Vagina (tissue), 2 donors: ENCODE measurements around the gene AZU1. TPM values are rescaled to one million over a fixed set of nuclear protein-coding genes. Genes with fewer than 3 reads are reported as not detected.

ENCODE experiments used
- DNase-seq, 2 donors: peaks; one replicate each; pipeline ENCODE4 v3.0.0-alpha.2; 2017; ENCODE audit errors: extremely low spot score in 2 of 2
- H3K27ac ChIP-seq: fragments of 200-600 bp; sonication (generic); one replicate; pipeline ENCODE4 v1.5.1; 2019
- H3K27me3 ChIP-seq: fragments of 200-600 bp; sonication (generic); one replicate; pipeline ENCODE4 v1.5.1; 2019
- H3K36me3 ChIP-seq, 2 donors: fragments of 200-600 bp; sonication (generic); one replicate each; pipeline ENCODE4 v1.5.1; 2017 to 2019
- H3K4me1 ChIP-seq: fragments of 200-600 bp; sonication (generic); one replicate; pipeline ENCODE4 v1.5.1; 2019
- H3K4me3 ChIP-seq, 2 donors: fragments of 200-600 bp; sonication (generic); 1 replicate in 1 of 2; 2 replicates in 1 of 2; pipeline ENCODE4 v1.5.1; 2016 to 2019
- H3K9me3 ChIP-seq: fragments of 200-600 bp; sonication (generic); one replicate; pipeline ENCODE4 v1.5.1; 2019
- POLR2A ChIP-seq, 2 donors: fragments of 450-650 bp; IDR thresholded peaks; one replicate each; pipeline ENCODE4 v1.6.1; 2017; ENCODE audit warnings: antibody characterized with exemption in 2 of 2, mild to moderate bottlenecking in 2 of 2, moderate library complexity in 2 of 2
- POLR2AphosphoS5 ChIP-seq, 2 donors: sonication (generic); formaldehyde crosslinking; IDR thresholded peaks; one replicate each; pipeline ENCODE4 v1.9.0; 2017; ENCODE audit warnings: antibody characterized with exemption in 2 of 2, mild to moderate bottlenecking in 2 of 2, low read depth in 1 of 2; ENCODE audit not compliant: insufficient read depth in 1 of 2
- intact Hi-C: fragments of 100-400 bp; cut with DNase I; formaldehyde crosslinking; loops from one replicate; pipeline ENCODE4 v1.15.1; 2023
- total RNA-seq: library from RNA; depleted of rRNA; stranded (reverse); fragments of >200 nt; gene quantifications from one replicate; pipeline ENCODE4 v1.2.3, GENCODE V29; 2016
- TF ChIP-seq, protein P1 (sequence below), 3 experiments: fragments of 450-650 bp in 2 of 3; fragments of 200-600 bp in 1 of 3; sonication (generic) in 1 of 3; IDR thresholded peaks; one replicate each; pipeline ENCODE4 v1.5.1; 2017 to 2019; ENCODE audit warnings: antibody characterized with exemption in 3 of 3, mild to moderate bottlenecking in 2 of 3, moderate library complexity in 2 of 3

Gene AZU1
- total RNA-seq, 1 donor from 2014 or later: not detected

GRCh38 chr19:861141-861755 lies 33.6 kb downstream of the AZU1 start:
- TF ChIP-seq, protein P1, sequence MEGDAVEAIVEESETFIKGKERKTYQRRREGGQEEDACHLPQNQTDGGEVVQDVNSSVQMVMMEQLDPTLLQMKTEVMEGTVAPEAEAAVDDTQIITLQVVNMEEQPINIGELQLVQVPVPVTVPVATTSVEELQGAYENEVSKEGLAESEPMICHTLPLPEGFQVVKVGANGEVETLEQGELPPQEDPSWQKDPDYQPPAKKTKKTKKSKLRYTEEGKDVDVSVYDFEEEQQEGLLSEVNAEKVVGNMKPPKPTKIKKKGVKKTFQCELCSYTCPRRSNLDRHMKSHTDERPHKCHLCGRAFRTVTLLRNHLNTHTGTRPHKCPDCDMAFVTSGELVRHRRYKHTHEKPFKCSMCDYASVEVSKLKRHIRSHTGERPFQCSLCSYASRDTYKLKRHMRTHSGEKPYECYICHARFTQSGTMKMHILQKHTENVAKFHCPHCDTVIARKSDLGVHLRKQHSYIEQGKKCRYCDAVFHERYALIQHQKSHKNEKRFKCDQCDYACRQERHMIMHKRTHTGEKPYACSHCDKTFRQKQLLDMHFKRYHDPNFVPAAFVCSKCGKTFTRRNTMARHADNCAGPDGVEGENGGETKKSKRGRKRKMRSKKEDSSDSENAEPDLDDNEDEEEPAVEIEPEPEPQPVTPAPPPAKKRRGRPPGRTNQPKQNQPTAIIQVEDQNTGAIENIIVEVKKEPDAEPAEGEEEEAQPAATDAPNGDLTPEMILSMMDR (IDR thresholded peaks at IDR 0.05): no peak
- TF ChIP-seq POLR2AphosphoS5 (IDR thresholded peaks at IDR 0.05; ENCODE audit: insufficient read depth in 1 of 2, low read depth in 1 of 2) (no peak), POLR2A (IDR thresholded peaks at IDR 0.05) (no peak)
- Histone ChIP-seq H3K27ac (peak overlapping the region; percentile 92), H3K36me3 (no peaks in the 10 kb centered on the region), H3K4me3 (peak overlapping the region; percentile 53 to 59), H3K27me3 (no peaks in the 10 kb centered on the region), H3K9me3 (no peaks in the 10 kb centered on the region), H3K4me1 (peaks cover 48% of the 10 kb centered on the region)
- intact Hi-C loops: loop anchor here (5.0 to 10.0 kb wide), 2 partner anchors 86 to 121 kb away; partner anchors contain the start of gene WDR18
- no peak for DNase-seq

GRCh38 chr19:861756-862580 lies 34.3 kb downstream of the AZU1 start:
- peak overlapping the region; percentile 92 for H3K27ac ChIP-seq
- no peaks in the 10 kb centered on the region for H3K36me3 ChIP-seq
- no peaks in the 10 kb centered on the region for H3K9me3 ChIP-seq
- H3K27me3 ChIP-seq: no peaks in the 10 kb centered on the region
- intact Hi-C loops: loop anchor here (5.0 to 10.0 kb wide), 2 partner anchors 87 to 120 kb away; partner anchors contain the start of gene WDR18
- TF ChIP-seq POLR2A (IDR thresholded peaks at IDR 0.05) (no peak), POLR2AphosphoS5 (IDR thresholded peaks at IDR 0.05; ENCODE audit: insufficient read depth in 1 of 2, low read depth in 1 of 2) (peak in 1 of 2 donors; percentile 16)
- no peak for DNase-seq
- H3K4me1 ChIP-seq: peaks cover 48% of the 10 kb centered on the region
- peak overlapping the region; percentile 53 to 59 for H3K4me3 ChIP-seq

- TF ChIP-seq, protein P1 (IDR thresholded peaks at IDR 0.05): no peak
- TF ChIP-seq POLR2AphosphoS5 (IDR thresholded peaks at IDR 0.05; ENCODE audit: insufficient read depth in 1 of 2, low read depth in 1 of 2) (no peak), POLR2A (IDR thresholded peaks at IDR 0.05) (no peak)
- H3K27me3 ChIP-seq: no peaks in the 10 kb centered on the region
- peaks cover 0 to 1% of the 10 kb centered on the region in 2 donors for H3K36me3 ChIP-seq
- peaks cover 54% of the 10 kb centered on the region for H3K4me1 ChIP-seq
- H3K9me3 ChIP-seq: no peaks in the 10 kb centered on the region
- no peak overlapping the region for H3K4me3 ChIP-seq
- intact Hi-C loops: loop anchor here (5.0 to 10.0 kb wide), 2 partner anchors 88 to 120 kb away; partner anchors contain the start of gene WDR18
- no peak for DNase-seq
- peak overlapping the region; percentile 92 for H3K27ac ChIP-seq
Measured at GRCh38 chr19:862581-863314, 35.1 kb downstream of the AZU1 start.

GRCh38 chr19:863315-863620 lies 35.6 kb downstream of the AZU1 start:
- Histone ChIP-seq H3K4me1 (peaks cover 58% of the 10 kb centered on the region), H3K27me3 (no peaks in the 10 kb centered on the region), H3K9me3 (no peaks in the 10 kb centered on the region), H3K36me3 (peaks cover 0 to 7% of the 10 kb centered on the region in 2 donors), H3K4me3 (no peak overlapping the region), H3K27ac (peak overlapping the region; percentile 2)
- TF ChIP-seq POLR2A (IDR thresholded peaks at IDR 0.05): no peak
- TF ChIP-seq, protein P1 (IDR thresholded peaks at IDR 0.05): no peak
- no peak for TF ChIP-seq POLR2AphosphoS5 (IDR thresholded peaks at IDR 0.05; ENCODE audit: insufficient read depth in 1 of 2, low read depth in 1 of 2)
- DNase-seq: no peak
- intact Hi-C loops: loop anchor here (5.0 to 10.0 kb wide), 2 partner anchors 88 to 119 kb away; partner anchors contain the start of gene WDR18

DNA sequence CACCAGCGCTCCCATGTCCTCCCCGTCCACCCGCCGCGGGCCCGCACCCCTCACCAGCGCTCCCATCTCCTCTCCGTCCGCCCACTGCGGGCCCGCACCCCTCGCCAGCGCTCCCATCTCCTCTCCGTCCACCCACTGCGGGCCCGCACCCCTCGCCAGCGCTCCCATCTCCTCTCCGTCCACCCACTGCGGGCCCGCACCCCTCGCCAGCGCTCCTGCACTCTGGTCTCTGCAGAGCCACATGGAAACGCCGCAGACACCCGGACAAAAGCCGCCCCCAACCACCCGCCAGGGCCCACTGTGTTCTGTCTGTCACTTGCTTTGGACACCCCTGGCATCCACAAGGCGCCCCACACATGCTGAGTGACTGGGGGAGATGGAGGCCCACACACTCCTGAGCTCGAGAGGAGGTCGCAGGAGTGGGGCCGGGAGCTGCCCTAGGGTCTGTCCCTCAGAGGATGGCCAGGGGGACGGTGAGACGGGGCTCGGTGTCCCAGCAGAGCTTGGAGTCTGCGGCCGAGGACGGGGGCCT lies 39.2 kb downstream of the AZU1 start:
- intact Hi-C loops: loop anchor here (10.0 kb wide), 1 partner anchor 92 kb away; no protein-coding TSS in a partner anchor
- H3K36me3 ChIP-seq: peaks cover 0 to 17% of the 10 kb centered on the region in 2 donors
- no peak for DNase-seq
- H3K4me3 ChIP-seq: no peak overlapping the region
- TF ChIP-seq POLR2AphosphoS5 (IDR thresholded peaks at IDR 0.05; ENCODE audit: insufficient read depth in 1 of 2, low read depth in 1 of 2): no peak
- TF ChIP-seq POLR2A (IDR thresholded peaks at IDR 0.05): no peak
- TF ChIP-seq, protein P1 (IDR thresholded peaks at IDR 0.05): no peak
- H3K4me1 ChIP-seq: peaks cover 54% of the 10 kb centered on the region
- H3K27ac ChIP-seq: peak overlapping the region; percentile 27
- H3K9me3 ChIP-seq: no peaks in the 10 kb centered on the region
- H3K27me3 ChIP-seq: no peaks in the 10 kb centered on the region
